ENCODE data around the gene MEI1. TPM values are rescaled to one million over a fixed set of nuclear protein-coding genes. Genes with fewer than 3 reads are reported as not detected.

MEI1 gene
- polyA plus RNA-seq, 1 donor (not counting 4 experiments of a cell fraction or from before 2014, with no cell fraction given): 0.10 TPM

DNA sequence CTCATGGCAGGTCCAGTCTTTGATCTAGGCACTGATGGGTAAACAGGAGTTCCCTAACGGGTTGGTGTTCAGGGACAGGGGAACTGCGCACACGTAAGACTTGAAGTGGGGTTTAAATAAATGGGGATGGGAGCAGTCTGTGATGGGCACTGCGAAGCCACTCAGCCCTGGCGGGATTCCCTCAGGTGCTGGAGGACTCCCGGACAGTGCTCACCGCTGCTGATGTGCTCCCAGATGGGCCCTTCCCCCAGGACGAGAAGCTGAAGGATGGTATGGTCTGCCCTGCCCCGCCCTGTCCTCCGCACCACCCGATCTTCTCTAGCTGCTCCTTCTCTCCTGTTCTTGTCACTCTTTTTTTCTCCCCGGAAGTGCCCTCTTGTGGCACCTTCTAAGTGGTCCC, 110.7 kb downstream of the MEI1 start:
- Histone ChIP-seq H3K27ac (ENCODE audit: control insufficient read depth, insufficient read depth, low read length) (no peak overlapping the region), H3K4me2 (ENCODE audit: control insufficient read depth, extremely low read depth, insufficient read depth, low read depth, low read length) (no peak overlapping the region), H3K79me2 (ENCODE audit: control insufficient read depth, insufficient read depth, low read length) (no peaks in the 10 kb centered on the region), H3K27me3 (ENCODE audit: control insufficient read depth, extremely low read depth, insufficient read depth, low read length) (no peaks in the 10 kb centered on the region), H3K9ac (ENCODE audit: control insufficient read depth, extremely low read depth, insufficient read depth, low read length) (no peak overlapping the region), H3K4me1 (ENCODE audit: control insufficient read depth, extremely low read depth, insufficient read depth, low read length) (no peaks in the 10 kb centered on the region), H3K9me1 (ENCODE audit: control insufficient read depth, extremely low read depth, insufficient read depth, low read length) (peaks cover 3% of the 10 kb centered on the region), H4K20me1 (ENCODE audit: control insufficient read depth, extremely low read depth, insufficient read depth, low read length) (no peaks in the 10 kb centered on the region), H3K36me3 (ENCODE audit: control insufficient read depth in 2 of 2, extremely low read depth in 1 of 2, insufficient read depth in 2 of 2, low read length in 2 of 2) (peaks cover 5 to 12% of the 10 kb centered on the region in 2 experiments), H3K4me3 (ENCODE audit: control insufficient read depth in 2 of 3, extremely low read depth in 1 of 3, insufficient read depth in 2 of 3, low read depth in 1 of 3, low read length in 3 of 3) (no peak overlapping the region), H3K9me3 (ENCODE audit: control insufficient read depth, low read depth, low read length) (no peaks in the 10 kb centered on the region), H2AFZ (ENCODE audit: control insufficient read depth, low read length) (no peak overlapping the region)
- no peak for DNase-seq (ENCODE audit: low read depth, low spot score)
- TF ChIP-seq, protein P1, sequence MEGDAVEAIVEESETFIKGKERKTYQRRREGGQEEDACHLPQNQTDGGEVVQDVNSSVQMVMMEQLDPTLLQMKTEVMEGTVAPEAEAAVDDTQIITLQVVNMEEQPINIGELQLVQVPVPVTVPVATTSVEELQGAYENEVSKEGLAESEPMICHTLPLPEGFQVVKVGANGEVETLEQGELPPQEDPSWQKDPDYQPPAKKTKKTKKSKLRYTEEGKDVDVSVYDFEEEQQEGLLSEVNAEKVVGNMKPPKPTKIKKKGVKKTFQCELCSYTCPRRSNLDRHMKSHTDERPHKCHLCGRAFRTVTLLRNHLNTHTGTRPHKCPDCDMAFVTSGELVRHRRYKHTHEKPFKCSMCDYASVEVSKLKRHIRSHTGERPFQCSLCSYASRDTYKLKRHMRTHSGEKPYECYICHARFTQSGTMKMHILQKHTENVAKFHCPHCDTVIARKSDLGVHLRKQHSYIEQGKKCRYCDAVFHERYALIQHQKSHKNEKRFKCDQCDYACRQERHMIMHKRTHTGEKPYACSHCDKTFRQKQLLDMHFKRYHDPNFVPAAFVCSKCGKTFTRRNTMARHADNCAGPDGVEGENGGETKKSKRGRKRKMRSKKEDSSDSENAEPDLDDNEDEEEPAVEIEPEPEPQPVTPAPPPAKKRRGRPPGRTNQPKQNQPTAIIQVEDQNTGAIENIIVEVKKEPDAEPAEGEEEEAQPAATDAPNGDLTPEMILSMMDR (optimal IDR thresholded peaks at IDR 0.05 in 1 of 3, IDR thresholded peaks at IDR 0.05 in 1 of 3, conservative IDR thresholded peaks at IDR 0.05 in 1 of 3; ENCODE audit: extremely low read depth in 1 of 3, insufficient read depth in 2 of 3, low read length in 3 of 3): no peak
- no peak for TF ChIP-seq EZH2 (IDR thresholded peaks at IDR 0.05; ENCODE audit: low read length)
- dilution Hi-C loops (cut with MboI; ENCODE audit: extremely low pct_ligation_motif_present, low sequenced_read_pairs): no loop called here
- no peak for FAIRE-seq

- TF ChIP-seq EZH2 (IDR thresholded peaks at IDR 0.05; ENCODE audit: low read length): no peak
- TF ChIP-seq, protein P1 (optimal IDR thresholded peaks at IDR 0.05 in 1 of 3, IDR thresholded peaks at IDR 0.05 in 1 of 3, conservative IDR thresholded peaks at IDR 0.05 in 1 of 3; ENCODE audit: extremely low read depth in 1 of 3, insufficient read depth in 2 of 3, low read length in 3 of 3): no peak
- Histone ChIP-seq H4K20me1 (ENCODE audit: control insufficient read depth, extremely low read depth, insufficient read depth, low read length) (no peaks in the 10 kb centered on the region), H3K9ac (ENCODE audit: control insufficient read depth, extremely low read depth, insufficient read depth, low read length) (no peak overlapping the region), H3K4me3 (ENCODE audit: control insufficient read depth in 2 of 3, extremely low read depth in 1 of 3, insufficient read depth in 2 of 3, low read depth in 1 of 3, low read length in 3 of 3) (no peak overlapping the region), H3K36me3 (ENCODE audit: control insufficient read depth in 2 of 2, extremely low read depth in 1 of 2, insufficient read depth in 2 of 2, low read length in 2 of 2) (peaks cover 7 to 12% of the 10 kb centered on the region in 2 experiments), H2AFZ (ENCODE audit: control insufficient read depth, low read length) (no peak overlapping the region), H3K9me3 (ENCODE audit: control insufficient read depth, low read depth, low read length) (no peaks in the 10 kb centered on the region), H3K4me1 (ENCODE audit: control insufficient read depth, extremely low read depth, insufficient read depth, low read length) (no peaks in the 10 kb centered on the region), H3K4me2 (ENCODE audit: control insufficient read depth, extremely low read depth, insufficient read depth, low read depth, low read length) (no peak overlapping the region), H3K27me3 (ENCODE audit: control insufficient read depth, extremely low read depth, insufficient read depth, low read length) (no peaks in the 10 kb centered on the region), H3K27ac (ENCODE audit: control insufficient read depth, insufficient read depth, low read length) (no peak overlapping the region), H3K9me1 (ENCODE audit: control insufficient read depth, extremely low read depth, insufficient read depth, low read length) (peaks cover 3% of the 10 kb centered on the region), H3K79me2 (ENCODE audit: control insufficient read depth, insufficient read depth, low read length) (no peaks in the 10 kb centered on the region)
- DNase-seq (ENCODE audit: low read depth, low spot score) (no peak), FAIRE-seq (no peak)
- dilution Hi-C loops (cut with MboI; ENCODE audit: extremely low pct_ligation_motif_present, low sequenced_read_pairs): no loop called here
These were observed 113.7 kb downstream of the MEI1 start for GRCh38 chr22:41812805-41813545.
